ENCODE measurements around the gene COL4A2.
"Not testable (repeated sequence)": the region's sequence is repeated elsewhere in the genome, so short reads cannot be mapped to it uniquely, and the experiment has no call there.

Gene COL4A2

DNA sequence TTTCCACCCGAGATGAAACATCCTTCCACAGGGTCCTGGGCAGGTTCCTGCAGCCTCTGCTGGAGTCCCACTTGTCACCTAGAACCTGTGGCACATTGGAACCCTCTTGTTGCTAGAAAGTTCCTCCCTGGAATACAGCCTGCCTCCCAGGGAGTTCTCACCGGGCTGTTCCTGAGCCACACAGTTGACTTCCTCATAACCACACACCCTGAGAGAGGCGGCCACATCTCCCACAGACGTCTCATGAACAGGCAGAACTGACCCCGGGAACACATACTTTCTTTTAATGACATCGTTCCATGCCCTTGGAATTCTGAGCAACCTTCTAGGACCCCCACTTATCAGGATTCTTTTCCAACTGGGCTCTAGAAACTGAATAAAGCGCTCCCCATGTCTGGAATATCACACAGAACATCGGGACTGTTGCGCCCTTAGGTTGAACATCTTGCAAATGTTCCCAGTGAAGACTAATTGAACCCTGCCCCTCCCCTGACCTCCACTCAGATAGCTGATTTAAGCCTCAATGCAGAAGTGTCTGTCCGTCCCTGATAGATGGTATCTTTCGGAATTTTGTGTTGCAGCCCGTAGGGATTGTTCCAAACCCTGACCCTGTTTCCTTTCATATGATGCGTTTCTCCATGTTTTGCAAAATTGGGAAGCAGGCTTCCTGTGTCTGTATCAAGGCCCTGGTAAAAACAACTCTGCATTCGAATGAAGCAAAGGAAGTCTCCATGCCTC, 163.4 kb downstream of the COL4A2 start:
- no peak for DNase-seq (ENCODE audit: low read depth in 2 of 3, low spot score in 2 of 3)

DNA sequence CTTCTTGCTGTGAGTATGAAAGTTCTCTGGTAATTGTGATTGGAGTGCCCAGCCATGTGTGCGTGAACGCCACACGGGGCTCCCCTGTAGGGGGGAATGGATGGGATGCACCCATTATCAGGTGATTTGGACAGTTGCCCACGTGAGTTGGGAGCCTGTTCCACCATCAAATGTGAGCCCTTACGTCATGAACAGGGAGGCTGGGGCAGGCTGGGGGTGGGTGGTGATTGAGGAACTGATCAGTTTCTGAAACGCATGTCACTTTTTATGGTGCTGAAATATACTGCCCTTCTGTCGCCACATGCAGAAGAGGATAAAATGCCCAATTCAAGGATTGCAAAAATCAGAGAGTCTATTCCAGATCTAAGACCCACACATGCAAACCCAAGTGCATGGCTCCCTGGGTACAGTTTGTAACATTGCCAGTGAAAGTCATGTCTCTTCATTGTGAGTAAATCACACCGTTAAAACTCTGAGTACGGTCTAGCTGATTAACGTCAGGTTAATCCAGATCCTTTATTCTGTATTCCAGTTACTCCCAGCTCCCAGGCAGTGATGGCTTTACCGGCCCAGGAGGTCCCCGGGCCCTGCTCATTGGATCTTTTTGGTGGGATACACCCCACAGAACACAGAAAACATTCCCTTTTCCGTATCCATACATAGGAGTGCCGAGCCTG, 164.2 kb downstream of the COL4A2 start:
- DNase-seq (ENCODE audit: low read depth in 2 of 3, low spot score in 2 of 3) = no peak

DNA sequence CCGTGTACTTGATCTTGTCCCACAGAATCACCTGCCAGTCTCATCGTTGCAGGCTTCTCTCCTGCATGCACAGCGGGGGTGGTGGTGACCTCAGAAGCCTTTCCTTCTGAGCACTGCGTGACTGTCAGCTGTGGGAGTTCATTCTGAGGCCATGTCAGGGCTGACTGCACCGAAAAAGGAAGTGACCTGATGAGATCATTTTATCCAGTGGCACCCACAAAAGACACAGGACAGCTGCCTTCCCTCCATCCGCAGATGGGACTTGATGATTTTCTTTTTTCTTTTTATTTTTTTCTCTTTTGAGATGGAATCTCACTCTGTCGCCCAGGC, 164.7 kb downstream of the COL4A2 start:
- no peak for DNase-seq (ENCODE audit: low read depth in 2 of 3, low spot score in 2 of 3)

DNA sequence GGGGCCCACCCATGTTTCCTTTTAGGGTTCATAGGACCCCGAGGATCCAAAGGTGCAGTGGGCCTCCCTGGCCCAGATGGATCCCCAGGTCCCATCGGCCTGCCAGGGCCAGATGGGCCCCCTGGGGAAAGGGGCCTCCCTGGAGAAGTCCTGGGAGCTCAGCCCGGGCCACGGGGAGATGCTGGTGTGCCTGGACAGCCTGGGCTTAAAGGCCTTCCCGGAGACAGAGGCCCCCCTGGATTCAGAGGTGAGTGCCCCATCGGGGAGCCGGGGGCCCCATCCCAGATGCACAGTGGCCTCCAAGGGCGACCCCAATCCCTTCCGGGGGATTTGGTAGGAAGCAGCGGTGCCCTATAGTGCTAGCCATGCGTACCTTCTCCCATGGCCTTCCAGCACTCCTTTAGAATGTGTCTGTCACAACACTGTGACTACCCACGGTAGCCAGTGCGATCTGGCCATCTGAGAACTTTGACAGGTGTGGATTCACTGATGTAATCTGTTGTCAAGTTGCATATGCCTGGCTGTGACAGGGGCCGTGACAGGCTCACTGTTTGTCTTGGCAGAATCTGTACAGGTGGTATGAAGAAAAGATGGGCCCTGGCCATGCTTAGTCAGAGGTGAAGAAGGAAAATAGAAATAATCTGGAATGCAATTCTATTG, 165.9 kb downstream of the COL4A2 start:
- DNase-seq (ENCODE audit: low read depth in 2 of 3, low spot score in 2 of 3) = no peak

DNA sequence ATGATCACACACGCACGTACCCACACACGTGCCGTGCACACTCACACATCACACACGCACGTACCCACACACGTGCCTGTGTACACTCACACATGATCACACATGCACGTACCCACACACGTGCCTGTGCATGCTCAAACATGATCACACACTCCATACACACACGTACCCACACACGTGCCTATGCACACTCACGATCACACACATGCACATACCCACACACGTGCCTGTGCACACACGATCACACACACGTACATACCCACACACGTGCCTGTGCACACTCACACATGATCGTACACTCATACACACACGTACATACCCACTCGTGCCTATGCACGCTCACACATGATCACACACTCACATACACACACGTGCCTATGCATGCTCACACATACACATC, 167.6 kb downstream of the COL4A2 start:
- no peak for DNase-seq (ENCODE audit: low read depth in 2 of 3, low spot score in 2 of 3)

DNA sequence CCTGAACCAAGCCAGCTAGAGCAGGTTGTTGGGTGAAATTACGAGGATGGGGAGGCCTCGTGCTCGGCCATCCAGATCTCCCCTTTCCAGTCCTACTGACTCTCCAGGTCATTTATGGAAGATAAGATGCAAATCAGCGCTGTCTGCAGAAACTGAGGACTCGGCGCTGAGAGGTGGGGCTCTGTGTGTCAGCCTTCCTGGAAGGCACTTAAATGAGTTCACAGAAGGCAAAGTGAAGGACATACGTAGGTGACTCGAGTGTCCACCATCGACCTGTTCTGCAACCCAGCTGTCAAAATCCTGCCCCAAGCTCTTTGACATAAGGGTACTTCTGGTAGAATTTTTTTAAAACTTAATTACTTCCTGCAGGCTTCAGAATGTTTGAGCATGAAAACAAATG, 168.0 kb downstream of the COL4A2 start:
- no peak for DNase-seq (ENCODE audit: low read depth in 2 of 3, low spot score in 2 of 3)

DNA sequence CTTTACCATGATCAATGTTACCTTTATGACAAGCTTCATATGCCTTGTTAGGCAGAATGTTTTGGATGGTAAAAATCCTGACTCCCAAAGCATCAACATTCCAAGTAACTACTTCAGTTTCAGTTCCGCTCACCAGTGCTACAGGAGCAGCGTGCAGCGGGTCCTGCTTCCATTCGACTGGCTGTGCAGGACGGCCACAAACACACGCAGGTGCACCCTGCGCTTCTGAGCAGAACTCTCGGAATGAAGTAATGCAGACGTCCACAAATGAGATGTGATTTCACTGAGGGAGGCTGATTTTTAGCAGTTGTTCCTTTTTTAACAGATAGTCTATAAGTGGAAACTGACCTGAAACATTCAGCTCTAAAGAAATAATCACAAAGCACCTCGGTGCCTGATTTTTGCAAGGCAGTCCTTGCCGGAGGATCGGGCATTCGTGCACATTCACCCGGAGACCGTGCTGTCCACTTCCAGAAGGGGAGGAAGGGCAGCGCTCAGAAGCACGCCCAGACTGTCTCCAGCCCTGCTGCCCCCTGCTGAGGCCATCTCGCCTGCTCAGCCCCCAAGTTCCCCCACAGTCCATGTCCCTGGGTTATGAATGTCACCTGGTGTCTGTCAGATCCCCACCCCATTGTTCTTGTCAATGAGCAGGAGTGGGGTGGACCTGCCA, 168.6 kb downstream of the COL4A2 start:
- no peak for DNase-seq (ENCODE audit: low read depth in 2 of 3, low spot score in 2 of 3)

DNA sequence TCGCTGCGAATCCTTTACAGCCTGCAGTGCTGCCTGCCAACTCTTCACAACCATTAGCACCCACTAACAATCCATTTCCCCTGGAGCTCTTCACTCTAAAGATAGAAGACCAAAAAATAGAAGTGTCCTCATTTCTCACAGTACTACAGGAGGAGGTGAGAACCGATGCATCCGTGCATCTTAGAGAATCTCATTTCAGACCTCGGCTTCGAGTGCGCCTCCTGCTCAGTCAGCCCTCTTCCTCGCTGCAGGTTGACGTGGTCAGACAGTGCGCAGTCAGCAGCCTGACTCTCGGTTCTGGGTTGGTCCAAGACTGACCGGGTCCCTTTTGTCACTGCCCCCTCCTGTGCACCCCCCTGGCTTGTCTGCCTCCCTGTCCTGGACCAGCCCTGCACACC, 169.1 kb downstream of the COL4A2 start:
- DNase-seq (ENCODE audit: low read depth in 2 of 3, low spot score in 2 of 3) = no peak

DNA sequence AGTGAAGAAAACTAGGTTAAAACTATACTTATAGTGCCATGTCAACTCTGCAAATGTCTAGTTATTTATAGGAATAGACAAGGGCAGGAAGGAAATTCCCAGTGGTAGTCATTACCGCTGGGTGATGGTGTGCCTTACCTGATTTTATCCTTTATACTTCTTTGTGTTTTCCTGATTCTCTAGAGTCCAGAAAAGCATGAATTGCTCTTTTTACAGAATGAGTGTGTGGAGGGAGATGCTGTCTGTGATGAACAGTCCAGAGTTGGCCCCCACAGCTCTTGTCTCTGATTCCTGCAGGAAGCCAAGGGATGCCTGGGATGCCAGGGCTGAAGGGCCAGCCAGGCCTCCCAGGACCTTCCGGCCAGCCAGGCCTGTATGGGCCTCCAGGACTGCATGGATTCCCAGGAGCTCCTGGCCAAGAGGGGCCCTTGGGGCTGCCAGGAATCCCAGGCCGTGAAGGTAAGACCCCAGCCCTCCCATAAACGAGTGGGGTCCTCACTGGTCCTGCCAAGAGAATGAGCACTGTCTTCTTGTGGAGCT, 170.7 kb downstream of the COL4A2 start:
- no peak for DNase-seq (ENCODE audit: low read depth in 2 of 3, low spot score in 2 of 3)

DNA sequence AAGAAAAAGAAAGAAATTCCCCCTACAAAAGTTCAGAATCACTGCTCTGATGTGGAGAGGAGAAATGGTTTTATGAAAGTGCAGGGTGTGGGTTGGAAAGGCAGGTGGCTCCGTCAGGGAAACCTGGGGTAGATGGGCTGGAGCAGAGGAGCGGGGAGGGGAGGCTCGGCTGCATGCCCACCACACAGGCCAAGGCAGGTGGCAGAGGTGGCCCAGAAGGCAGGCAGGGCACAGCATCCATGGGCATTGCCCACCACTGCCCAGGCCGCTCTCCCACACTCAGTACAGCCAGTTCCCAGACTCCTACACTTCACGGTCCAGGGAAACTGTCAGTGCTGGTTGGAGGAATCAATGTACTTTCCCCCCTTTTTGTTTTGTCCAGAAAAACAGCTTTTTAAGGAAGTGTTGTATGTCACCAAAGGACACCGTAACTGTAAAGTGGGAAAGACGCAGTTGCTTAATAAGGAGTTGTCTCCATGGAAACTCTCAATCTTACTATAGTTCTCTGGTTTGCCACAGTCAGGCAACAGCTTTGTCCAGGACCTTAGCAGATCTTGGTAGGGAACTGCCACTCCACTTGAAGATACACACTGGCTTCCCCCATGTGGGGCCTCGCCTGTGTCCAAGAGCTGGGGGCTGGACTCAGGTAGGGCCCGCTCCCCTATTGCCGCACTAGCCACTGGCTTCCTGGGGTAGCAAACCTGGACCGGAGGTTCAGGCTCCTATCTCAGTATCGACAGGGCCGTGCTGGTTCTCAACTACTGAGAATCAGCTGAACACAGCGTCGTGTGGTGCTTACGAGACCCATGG, 171.5 kb downstream of the COL4A2 start:
- DNase-seq (ENCODE audit: low read depth in 2 of 3, low spot score in 2 of 3) = no peak

DNA sequence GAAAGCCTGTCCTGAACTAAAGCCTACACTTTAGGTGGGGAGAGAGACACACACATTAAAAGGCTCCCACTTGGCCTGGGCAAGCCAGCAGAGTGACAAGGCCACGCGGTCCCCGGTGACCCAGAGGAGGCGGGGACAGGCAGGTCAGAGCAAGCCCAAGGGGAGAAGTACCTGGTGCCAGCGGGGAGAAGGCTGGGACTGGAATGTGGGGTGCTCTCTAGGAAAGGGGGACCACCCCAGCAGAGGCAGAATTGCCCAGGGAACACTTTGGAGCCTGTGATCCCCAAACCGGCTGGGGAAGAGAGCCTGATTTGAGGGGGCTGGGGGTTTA, 172.1 kb downstream of the COL4A2 start:
- DNase-seq (ENCODE audit: low read depth in 2 of 3, low spot score in 2 of 3) = no peak

DNA sequence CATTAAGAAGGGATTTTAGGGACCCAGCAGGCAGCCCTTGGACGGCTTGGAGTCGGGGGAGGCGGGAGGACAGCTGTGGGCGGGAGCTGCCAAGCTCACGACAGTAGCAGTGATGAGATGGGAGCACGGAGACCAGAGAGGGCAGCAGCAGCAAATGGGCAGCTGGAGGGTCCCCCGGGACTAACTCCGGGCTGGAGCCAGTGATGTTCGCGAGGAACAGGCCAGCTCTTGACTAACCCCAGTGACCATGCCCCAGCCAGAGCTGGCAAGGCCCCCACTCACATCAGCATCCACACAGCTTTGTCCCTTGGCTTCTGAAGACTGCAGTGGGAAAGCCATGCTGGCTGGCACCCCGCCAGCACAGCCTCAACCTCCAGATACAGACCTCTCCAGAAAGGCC, 172.6 kb downstream of the COL4A2 start:
- no peak for DNase-seq (ENCODE audit: low read depth in 2 of 3, low spot score in 2 of 3)

DNA sequence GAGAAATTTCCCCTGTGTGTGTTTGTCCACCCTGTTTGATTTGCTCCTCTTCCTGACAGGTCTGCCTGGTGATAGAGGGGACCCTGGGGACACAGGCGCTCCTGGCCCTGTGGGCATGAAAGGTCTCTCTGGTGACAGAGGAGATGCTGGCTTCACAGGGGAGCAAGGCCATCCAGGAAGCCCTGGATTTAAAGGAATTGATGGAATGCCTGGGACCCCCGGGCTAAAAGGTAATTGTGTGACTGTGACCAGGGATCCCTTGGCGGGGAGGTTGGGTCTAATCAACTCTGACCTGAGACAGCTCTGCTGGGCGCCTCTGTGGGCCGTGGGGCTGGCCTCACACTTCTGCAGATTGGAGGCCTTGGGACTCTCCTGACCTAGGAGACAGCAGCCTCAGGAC, 173.1 kb downstream of the COL4A2 start:
- no peak for DNase-seq (ENCODE audit: low read depth in 2 of 3, low spot score in 2 of 3)

DNA sequence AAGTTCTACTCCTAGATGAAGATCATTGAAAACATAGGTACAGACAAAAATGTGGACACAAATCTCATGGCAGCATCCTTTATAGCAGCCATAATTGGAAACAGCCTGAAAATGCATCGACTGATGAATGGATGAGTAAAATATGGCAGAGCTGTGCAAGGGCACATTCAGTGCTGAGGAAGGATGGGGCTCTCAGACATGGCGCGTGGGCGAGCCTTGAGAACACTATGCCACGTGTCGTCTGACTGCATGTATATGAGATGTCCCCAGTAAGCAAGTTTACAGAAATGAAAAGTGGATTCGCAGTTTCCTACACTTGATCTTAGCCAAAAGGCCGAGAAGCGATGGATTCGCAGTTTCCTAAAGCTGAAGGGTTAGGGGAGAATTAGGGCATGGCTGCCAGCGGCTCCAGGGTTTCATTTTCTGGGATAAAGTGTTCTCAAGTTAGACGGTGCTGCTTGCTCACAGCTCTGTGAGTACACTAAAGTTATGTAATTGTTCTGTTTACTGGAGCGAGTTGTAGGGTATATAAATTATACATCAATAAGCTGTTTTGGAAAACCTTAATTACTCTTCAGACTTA, 176.4 kb downstream of the COL4A2 start:
- DNase-seq (ENCODE audit: low read depth in 2 of 3, low spot score in 2 of 3) = no peak

DNA sequence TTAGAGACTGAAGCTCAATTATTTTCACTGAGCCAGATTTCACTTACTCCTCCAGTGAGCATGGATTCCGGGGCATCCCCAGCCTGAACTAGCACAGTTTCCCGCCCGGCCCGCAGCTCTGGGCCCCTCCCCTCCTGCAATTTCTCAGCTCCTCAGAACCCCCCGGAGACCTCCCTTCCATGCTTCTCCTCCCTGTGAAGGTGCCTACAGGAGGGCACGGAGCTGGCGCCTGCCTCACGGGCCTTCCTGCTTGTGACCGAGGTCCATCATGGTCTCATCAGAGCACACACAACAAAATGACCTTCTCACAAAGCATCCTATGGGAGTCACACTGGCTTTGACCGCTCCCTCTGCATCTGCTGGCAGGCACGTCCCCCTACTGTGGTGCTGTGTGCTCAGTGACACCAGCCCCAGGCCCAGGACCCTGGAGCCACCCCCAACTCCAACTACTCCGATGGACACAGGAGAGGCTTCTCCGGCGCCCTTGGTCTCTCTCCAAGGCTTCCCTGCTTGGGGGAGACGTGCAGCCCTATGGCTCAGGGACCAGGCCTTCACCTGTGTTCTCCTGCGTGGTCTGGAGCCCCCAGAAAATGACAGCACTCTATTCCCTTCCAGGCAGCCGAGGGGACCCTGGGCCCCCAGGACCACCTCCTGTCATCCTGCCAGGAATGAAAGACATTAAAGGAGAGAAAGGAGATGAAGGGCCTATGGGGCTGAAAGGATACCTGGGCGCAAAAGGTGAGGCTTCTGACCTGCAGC, 177.4 kb downstream of the COL4A2 start:
- no peak for DNase-seq (ENCODE audit: low read depth in 2 of 3, low spot score in 2 of 3)

DNA sequence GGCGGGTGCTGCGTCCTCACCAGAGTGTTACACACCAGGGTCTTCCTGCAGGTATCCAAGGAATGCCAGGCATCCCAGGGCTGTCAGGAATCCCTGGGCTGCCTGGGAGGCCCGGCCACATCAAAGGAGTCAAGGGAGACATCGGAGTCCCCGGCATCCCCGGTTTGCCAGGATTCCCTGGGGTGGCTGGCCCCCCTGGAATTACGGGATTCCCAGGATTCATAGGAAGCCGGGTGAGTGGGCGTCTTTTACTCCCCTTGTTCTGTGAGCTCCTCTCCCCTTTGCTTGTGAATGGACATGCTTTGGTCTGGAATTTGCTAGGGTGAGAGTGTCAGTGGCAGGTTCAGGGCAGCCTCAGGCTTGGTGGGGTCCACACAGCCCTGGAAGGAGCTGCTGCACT, 178.5 kb downstream of the COL4A2 start:
- no peak for DNase-seq (ENCODE audit: low read depth in 2 of 3, low spot score in 2 of 3)

DNA sequence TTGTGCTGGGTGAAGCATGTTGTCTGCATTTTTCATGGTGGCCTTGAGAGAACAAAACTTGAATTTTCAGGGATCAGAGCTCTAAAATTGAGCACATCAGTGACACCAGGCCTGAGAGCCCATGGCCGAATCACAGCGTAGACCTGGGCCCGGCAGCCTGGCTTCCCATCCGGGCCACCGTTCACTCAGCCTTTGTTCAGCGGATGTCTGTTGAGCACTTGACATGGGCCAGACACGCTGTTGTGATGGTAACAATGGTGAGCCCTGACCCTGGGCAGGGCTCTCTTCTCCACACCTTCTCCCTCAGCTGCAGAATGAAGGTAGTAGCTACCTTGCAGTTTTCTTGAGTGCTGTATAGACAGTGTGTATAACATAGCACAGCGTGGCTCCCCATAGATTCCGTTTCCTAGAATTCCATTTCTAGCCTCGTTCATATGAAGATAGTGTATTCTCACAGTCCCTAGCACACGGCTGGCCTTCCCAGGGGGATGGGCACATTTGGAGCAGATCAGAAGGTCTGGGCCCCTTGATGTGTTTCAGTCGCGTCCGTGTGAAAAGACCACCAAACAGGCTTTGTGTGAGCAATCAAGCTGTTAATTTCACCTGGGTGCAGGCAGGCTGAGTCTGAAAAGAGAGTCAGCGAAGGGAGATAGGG, 179.1 kb downstream of the COL4A2 start:
- DNase-seq (ENCODE audit: low read depth in 2 of 3, low spot score in 2 of 3) = no peak

DNA sequence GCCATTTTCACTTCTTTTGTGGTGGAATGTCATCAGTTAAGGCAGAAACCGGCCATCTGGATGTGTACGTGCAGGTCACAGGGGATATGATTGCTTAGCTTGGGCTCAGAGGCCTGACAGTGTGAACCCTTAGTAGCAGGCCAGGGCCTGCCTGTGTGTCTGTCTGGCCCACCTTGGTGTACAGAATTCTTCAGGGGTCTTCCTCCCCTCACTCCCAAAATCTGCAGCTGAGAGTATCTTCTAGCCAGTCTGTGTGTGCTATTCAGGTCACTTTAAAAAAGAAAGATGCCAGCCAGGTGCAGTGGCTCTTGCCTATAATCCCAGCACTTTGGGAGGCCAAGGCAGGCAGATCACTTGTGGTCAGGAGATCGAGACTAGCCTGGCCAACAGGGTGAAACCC, 179.8 kb downstream of the COL4A2 start:
- DNase-seq (ENCODE audit: low read depth in 2 of 3, low spot score in 2 of 3) = not testable (repeated sequence)

DNA sequence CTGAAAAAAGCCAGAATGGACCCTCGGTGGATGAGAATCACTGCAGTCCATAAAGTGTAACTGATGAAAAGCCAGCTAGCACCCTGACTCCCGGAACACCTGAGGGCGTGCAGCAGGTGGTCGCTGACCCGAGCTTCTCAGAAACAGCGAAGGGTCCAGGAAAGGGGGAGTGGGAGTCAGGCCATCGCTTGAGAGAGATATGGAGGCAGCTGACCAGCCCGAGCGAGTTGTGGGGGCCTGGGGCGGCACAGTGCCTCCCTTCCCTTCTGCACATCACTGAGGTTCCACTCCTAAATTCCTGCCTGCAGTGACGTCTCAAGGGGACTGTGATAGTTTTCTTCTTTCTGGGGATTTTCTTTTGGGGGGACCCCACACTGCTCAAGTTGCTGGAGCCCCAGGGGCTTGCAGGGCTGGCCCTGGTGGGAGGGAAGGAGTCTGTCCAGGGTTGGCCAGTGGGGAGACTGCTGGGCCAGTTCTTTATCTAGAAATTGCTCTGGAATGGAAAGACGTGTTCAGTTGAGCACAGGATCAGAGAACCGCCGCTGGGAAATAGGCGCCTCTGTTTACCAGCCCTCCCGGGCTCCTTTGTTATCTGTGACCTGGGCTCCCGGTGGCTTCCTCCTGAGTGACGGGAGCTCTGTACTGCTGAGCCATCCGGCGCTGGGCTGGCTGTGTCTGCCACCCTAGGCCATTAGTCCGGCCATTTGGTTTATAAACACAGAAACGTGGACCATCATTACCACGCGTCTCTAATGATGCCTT, 183.1 kb downstream of the COL4A2 start:
- DNase-seq (ENCODE audit: low read depth in 2 of 3, low spot score in 2 of 3) = no peak
